HepG2 (cell line): Measurements from ENCODE around the gene PGM3.

Experiments
- GABPA ChIP-seq, 2 experiments: IDR thresholded peaks; 2 replicates each; pipeline ENCODE4 v1.6.1; 2011 to 2016; ENCODE audit warnings: low read depth in 2 of 2, low read length in 1 of 2, missing biosample characterization in 1 of 2, missing genetic modification characterization in 1 of 2
- KDM1A ChIP-seq: IDR thresholded peaks from 2 replicates; pipeline ENCODE4 v1.6.1; 2016; ENCODE audit warnings: missing compliant biosample characterization
- KLF15 ChIP-seq: sonication (generic); formaldehyde crosslinking; IDR thresholded peaks from 2 replicates; pipeline ENCODE4 v1.8.1; 2023; ENCODE audit warnings: borderline replicate concordance, mild to moderate bottlenecking, inconsistent platforms, missing genetic modification reagents, mixed read lengths
- MIER2 ChIP-seq: IDR thresholded peaks from 2 replicates; pipeline ENCODE4 v1.6.1; 2016; ENCODE audit warnings: missing biosample characterization, missing genetic modification reagents
- MTF1 ChIP-seq: sonication (generic); formaldehyde crosslinking; IDR thresholded peaks from 2 replicates; pipeline ENCODE4 v1.5.0; 2020; ENCODE audit warnings: missing genetic modification reagents
- POLR2A ChIP-seq, 2 experiments: IDR thresholded peaks; 2 replicates each; pipeline ENCODE4 v1.6.1; 2011; ENCODE audit warnings: low read depth in 2 of 2, low read length in 2 of 2, mild to moderate bottlenecking in 1 of 2, moderate library complexity in 1 of 2; ENCODE audit not compliant: insufficient read depth in 1 of 2
- ZNF766 ChIP-seq: sonication (generic); formaldehyde crosslinking; IDR thresholded peaks from 2 replicates; pipeline ENCODE4 v1.5.0; 2020; ENCODE audit warnings: missing genetic modification reagents, borderline replicate concordance
- TF ChIP-seq, protein P1 (sequence below): sonication (generic); formaldehyde crosslinking; IDR thresholded peaks from 2 replicates; pipeline ENCODE4 v1.4.0; 2020; ENCODE audit warnings: missing genetic modification reagents
- TF ChIP-seq, protein P2 (sequence below): sonication (generic); formaldehyde crosslinking; IDR thresholded peaks from 2 replicates; pipeline ENCODE4 v1.5.0; 2020; ENCODE audit warnings: mild to moderate bottlenecking, missing genetic modification reagents, moderate library complexity
- TF ChIP-seq, protein P3 (sequence below): sonication (generic); formaldehyde crosslinking; IDR thresholded peaks from 2 replicates; pipeline ENCODE4 v1.5.0; 2020; ENCODE audit warnings: mild to moderate bottlenecking, missing genetic modification reagents, borderline replicate concordance
- TF ChIP-seq, protein P4 (sequence below): sonication (generic); IDR thresholded peaks from 2 replicates; pipeline ENCODE4 v1.6.1; 2016; ENCODE audit warnings: low read depth, borderline replicate concordance

DNA sequence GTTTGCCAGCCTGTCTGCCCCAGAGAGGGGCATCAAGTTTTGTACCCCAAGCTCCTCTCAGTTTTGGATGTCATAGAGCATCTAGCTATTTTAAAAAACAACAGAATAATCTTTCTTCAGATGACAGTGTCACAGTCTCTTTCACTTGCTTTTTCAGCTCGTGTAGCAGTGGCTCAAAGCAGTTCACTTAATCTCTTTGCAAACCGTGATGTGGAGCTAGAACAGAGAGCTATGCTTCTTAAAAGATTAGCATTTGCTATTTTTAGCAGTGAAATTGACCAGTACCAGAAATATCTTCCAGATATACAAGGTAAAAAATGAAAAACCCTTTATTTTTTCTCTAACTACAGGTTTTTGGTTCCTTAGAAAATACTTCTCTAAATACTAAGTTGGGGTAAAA lies 37.3 kb downstream of the PGM3 start:
- TF ChIP-seq, protein P1, sequence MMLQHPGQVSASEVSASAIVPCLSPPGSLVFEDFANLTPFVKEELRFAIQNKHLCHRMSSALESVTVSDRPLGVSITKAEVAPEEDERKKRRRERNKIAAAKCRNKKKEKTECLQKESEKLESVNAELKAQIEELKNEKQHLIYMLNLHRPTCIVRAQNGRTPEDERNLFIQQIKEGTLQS (CRISPR knock-in tag), result no peak
- no peak for TF ChIP-seq GABPA (IDR thresholded peaks at IDR 0.05; ENCODE audit: low read depth, low read length)
- no peak for TF ChIP-seq GABPA (CRISPR knock-in tag; IDR thresholded peaks at IDR 0.05; ENCODE audit: low read depth)
- no peak for TF ChIP-seq KDM1A (CRISPR knock-in tag)
- no peak for TF ChIP-seq POLR2A (IDR thresholded peaks at IDR 0.05; ENCODE audit: insufficient read depth in 1 of 2, low read depth in 2 of 2, low read length in 2 of 2)
- TF ChIP-seq, protein P2, sequence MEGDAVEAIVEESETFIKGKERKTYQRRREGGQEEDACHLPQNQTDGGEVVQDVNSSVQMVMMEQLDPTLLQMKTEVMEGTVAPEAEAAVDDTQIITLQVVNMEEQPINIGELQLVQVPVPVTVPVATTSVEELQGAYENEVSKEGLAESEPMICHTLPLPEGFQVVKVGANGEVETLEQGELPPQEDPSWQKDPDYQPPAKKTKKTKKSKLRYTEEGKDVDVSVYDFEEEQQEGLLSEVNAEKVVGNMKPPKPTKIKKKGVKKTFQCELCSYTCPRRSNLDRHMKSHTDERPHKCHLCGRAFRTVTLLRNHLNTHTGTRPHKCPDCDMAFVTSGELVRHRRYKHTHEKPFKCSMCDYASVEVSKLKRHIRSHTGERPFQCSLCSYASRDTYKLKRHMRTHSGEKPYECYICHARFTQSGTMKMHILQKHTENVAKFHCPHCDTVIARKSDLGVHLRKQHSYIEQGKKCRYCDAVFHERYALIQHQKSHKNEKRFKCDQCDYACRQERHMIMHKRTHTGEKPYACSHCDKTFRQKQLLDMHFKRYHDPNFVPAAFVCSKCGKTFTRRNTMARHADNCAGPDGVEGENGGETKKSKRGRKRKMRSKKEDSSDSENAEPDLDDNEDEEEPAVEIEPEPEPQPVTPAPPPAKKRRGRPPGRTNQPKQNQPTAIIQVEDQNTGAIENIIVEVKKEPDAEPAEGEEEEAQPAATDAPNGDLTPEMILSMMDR (CRISPR knock-in tag), result no peak
- TF ChIP-seq KLF15, result no peak
- TF ChIP-seq ZNF766 (CRISPR knock-in tag), result no peak
- no peak for TF ChIP-seq MIER2 (CRISPR knock-in tag)
- TF ChIP-seq, protein P3, sequence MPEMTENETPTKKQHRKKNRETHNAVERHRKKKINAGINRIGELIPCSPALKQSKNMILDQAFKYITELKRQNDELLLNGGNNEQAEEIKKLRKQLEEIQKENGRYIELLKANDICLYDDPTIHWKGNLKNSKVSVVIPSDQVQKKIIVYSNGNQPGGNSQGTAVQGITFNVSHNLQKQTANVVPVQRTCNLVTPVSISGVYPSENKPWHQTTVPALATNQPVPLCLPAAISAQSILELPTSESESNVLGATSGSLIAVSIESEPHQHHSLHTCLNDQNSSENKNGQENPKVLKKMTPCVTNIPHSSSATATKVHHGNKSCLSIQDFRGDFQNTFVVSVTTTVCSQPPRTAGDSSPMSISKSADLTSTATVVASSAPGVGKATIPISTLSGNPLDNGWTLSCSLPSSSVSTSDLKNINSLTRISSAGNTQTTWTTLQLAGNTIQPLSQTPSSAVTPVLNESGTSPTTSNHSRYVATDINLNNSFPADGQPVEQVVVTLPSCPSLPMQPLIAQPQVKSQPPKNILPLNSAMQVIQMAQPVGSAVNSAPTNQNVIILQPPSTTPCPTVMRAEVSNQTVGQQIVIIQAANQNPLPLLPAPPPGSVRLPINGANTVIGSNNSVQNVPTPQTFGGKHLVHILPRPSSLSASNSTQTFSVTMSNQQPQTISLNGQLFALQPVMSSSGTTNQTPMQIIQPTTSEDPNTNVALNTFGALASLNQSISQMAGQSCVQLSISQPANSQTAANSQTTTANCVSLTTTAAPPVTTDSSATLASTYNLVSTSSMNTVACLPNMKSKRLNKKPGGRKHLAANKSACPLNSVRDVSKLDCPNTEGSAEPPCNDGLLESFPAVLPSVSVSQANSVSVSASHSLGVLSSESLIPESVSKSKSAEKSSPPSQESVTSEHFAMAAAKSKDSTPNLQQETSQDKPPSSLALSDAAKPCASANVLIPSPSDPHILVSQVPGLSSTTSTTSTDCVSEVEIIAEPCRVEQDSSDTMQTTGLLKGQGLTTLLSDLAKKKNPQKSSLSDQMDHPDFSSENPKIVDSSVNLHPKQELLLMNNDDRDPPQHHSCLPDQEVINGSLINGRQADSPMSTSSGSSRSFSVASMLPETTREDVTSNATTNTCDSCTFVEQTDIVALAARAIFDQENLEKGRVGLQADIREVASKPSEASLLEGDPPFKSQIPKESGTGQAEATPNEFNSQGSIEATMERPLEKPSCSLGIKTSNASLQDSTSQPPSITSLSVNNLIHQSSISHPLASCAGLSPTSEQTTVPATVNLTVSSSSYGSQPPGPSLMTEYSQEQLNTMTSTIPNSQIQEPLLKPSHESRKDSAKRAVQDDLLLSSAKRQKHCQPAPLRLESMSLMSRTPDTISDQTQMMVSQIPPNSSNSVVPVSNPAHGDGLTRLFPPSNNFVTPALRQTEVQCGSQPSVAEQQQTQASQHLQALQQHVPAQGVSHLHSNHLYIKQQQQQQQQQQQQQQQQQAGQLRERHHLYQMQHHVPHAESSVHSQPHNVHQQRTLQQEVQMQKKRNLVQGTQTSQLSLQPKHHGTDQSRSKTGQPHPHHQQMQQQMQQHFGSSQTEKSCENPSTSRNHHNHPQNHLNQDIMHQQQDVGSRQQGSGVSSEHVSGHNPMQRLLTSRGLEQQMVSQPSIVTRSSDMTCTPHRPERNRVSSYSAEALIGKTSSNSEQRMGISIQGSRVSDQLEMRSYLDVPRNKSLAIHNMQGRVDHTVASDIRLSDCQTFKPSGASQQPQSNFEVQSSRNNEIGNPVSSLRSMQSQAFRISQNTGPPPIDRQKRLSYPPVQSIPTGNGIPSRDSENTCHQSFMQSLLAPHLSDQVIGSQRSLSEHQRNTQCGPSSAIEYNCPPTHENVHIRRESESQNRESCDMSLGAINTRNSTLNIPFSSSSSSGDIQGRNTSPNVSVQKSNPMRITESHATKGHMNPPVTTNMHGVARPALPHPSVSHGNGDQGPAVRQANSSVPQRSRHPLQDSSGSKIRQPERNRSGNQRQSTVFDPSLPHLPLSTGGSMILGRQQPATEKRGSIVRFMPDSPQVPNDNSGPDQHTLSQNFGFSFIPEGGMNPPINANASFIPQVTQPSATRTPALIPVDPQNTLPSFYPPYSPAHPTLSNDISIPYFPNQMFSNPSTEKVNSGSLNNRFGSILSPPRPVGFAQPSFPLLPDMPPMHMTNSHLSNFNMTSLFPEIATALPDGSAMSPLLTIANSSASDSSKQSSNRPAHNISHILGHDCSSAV (CRISPR knock-in tag), result no peak
- TF ChIP-seq MTF1 (CRISPR knock-in tag), result no peak
- TF ChIP-seq, protein P4, sequence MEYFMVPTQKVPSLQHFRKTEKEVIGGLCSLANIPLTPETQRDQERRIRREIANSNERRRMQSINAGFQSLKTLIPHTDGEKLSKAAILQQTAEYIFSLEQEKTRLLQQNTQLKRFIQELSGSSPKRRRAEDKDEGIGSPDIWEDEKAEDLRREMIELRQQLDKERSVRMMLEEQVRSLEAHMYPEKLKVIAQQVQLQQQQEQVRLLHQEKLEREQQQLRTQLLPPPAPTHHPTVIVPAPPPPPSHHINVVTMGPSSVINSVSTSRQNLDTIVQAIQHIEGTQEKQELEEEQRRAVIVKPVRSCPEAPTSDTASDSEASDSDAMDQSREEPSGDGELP, result no peak
